PFSK-1 (cell line): ENCODE results near the gene PLCL2.

Experiments used
- FOXP2 ChIP-seq: optimal IDR thresholded peaks from 2 replicates; pipeline ENCODE3; 2011; ENCODE audit warnings: borderline replicate concordance, control low read depth, inconsistent platforms; ENCODE audit not compliant: insufficient read depth; ENCODE audit errors: extremely low read length, extremely low read depth
- POLR2AphosphoS5 ChIP-seq: IDR thresholded peaks from 2 replicates; pipeline ENCODE4 v1.6.1; 2012; ENCODE audit warnings: low read depth, mild to moderate bottlenecking, control low read depth, low read length, moderate library complexity
- REST ChIP-seq, 2 experiments: IDR thresholded peaks; 2 replicates each; pipeline versions ENCODE4 v1.6.1 to v1.8.0; 2011 to 2012; ENCODE audit warnings: low read depth in 2 of 2, low read length in 2 of 2, control low read depth in 1 of 2, inconsistent platforms in 1 of 2, mild to moderate bottlenecking in 1 of 2, moderate library complexity in 1 of 2; ENCODE audit not compliant: insufficient read depth in 1 of 2
- SIN3A ChIP-seq: IDR thresholded peaks from 2 replicates; pipeline ENCODE4 v1.6.1; 2012; ENCODE audit warnings: mild to moderate bottlenecking, low read length, moderate library complexity, borderline replicate concordance; ENCODE audit not compliant: insufficient read depth
- TAF1 ChIP-seq: IDR thresholded peaks from 2 replicates; pipeline ENCODE4 v1.6.1; 2012; ENCODE audit warnings: low read length, control low read depth, borderline replicate concordance; ENCODE audit not compliant: insufficient read depth

PLCL2 gene

GRCh38 chr3:17013571-17013970 lies 128.8 kb downstream of the PLCL2 start:
- TF ChIP-seq POLR2AphosphoS5 = no peak
- TF ChIP-seq SIN3A = no peak
- no peak for TF ChIP-seq FOXP2
- TF ChIP-seq TAF1 = no peak
- no peak for TF ChIP-seq REST (IDR thresholded peaks at IDR 0.05; ENCODE audit: insufficient read depth in 1 of 2, low read depth in 2 of 2, low read length in 2 of 2)

DNA sequence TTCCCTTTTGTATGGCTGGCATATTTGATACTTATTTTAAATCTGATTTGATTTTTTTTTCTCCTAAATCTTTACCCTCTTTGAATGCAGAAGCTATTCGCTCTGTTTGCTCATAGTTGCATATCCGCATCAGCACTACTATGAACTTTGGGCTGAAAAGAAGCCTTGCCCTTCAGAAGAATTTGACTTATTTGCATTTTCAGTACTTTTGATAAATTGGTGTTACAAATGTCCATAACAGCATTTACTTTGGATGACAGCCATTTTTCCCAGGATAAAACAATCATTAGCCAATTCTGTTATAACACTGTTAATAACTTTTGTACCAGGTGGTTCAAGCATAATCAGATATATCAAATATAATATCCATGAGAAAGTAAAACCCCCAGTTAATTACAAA lies 129.5 kb downstream of the PLCL2 start:
- no peak for TF ChIP-seq FOXP2
- TF ChIP-seq REST (IDR thresholded peaks at IDR 0.05; ENCODE audit: insufficient read depth in 1 of 2, low read depth in 2 of 2, low read length in 2 of 2) = no peak
- no peak for TF ChIP-seq TAF1
- TF ChIP-seq SIN3A = no peak
- no peak for TF ChIP-seq POLR2AphosphoS5

GRCh38 chr3:17014709-17015108 lies 130.0 kb downstream of the PLCL2 start:
- TF ChIP-seq REST (IDR thresholded peaks at IDR 0.05; ENCODE audit: insufficient read depth in 1 of 2, low read depth in 2 of 2, low read length in 2 of 2) = no peak
- no peak for TF ChIP-seq POLR2AphosphoS5
- TF ChIP-seq FOXP2 = no peak
- no peak for TF ChIP-seq SIN3A
- no peak for TF ChIP-seq TAF1

- no peak for TF ChIP-seq SIN3A
- TF ChIP-seq REST (IDR thresholded peaks at IDR 0.05; ENCODE audit: insufficient read depth in 1 of 2, low read depth in 2 of 2, low read length in 2 of 2) = no peak
- TF ChIP-seq FOXP2 = no peak
- no peak for TF ChIP-seq POLR2AphosphoS5
- TF ChIP-seq TAF1 = no peak
These were observed 136.9 kb downstream of the PLCL2 start for GRCh38 chr3:17021614-17022013.

DNA sequence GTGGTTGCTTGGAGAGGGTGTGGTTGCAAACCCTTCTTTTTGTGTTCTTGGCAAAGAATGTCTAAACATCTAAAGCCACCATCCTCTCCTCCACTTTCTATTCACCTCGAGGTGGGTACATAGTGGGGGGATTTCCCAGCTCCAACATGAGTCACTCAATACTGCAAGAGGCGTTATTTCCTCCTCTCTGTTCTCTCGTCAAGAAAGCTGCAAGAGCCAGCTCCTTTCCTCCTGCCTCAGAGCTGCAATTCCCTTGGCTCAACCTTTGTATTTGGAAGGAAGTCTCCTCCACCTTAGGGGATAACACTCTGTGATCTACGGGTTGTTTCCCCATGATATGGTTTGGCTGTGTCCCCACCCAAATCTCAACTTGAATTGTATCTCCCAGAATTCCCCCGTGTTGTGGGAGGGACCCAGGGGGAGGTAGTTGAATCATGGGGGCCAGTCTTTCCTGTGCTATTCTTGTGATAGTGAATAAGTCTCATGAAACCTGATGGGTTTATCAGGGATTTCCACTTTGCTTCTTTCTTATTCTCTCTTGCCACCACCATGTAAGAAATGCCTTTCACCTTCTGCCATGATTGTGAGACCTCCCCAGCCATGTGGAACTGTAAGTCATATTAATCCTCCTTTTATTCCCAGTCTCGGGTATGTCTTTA lies 138.4 kb downstream of the PLCL2 start:
- TF ChIP-seq POLR2AphosphoS5 (no peak), TAF1 (no peak), SIN3A (no peak), REST (IDR thresholded peaks at IDR 0.05; ENCODE audit: insufficient read depth in 1 of 2, low read depth in 2 of 2, low read length in 2 of 2) (no peak), FOXP2 (no peak)
